Progenitor cell of endocrine pancreas (in vitro differentiated cells): Measurements from ENCODE around the gene ANKFY1. TPM values are rescaled to one million over a fixed set of nuclear protein-coding genes. Genes with fewer than 3 reads are reported as not detected.

Source experiments
- DNase-seq: peaks from one replicate; pipeline ENCODE4 v3.0.0; 2021; ENCODE audit warnings: low spot score; ENCODE audit not compliant: unreplicated experiment
- H3K27ac Mint-ChIP-seq: 2 replicates; pipeline ENCODE4 v1.8.0; 2021; ENCODE audit warnings: mild to moderate bottlenecking, moderate library complexity, mixed read lengths
- H3K27me3 Mint-ChIP-seq: 2 replicates; pipeline ENCODE4 v1.8.0; 2021; ENCODE audit warnings: mixed read lengths
- H3K36me3 Mint-ChIP-seq: 2 replicates; pipeline ENCODE4 v1.8.0; 2022; ENCODE audit warnings: mixed read lengths; ENCODE audit not compliant: insufficient read depth
- H3K4me1 Mint-ChIP-seq: 2 replicates; pipeline ENCODE4 v1.8.0; 2021; ENCODE audit warnings: low read depth, mixed read lengths
- H3K4me3 Mint-ChIP-seq: 2 replicates; pipeline ENCODE4 v1.8.0; 2021; ENCODE audit warnings: low read depth, mild to moderate bottlenecking, moderate library complexity, mixed read lengths
- H3K9me3 Mint-ChIP-seq: 2 replicates; pipeline ENCODE4 v1.8.0; 2021; ENCODE audit warnings: low read depth, mixed read lengths
- CTCF ChIP-seq: fragments of 200-600 bp; sonication (generic); IDR thresholded peaks from one replicate; pipeline ENCODE4 v1.5.0; 2021; ENCODE audit warnings: antibody characterized with exemption, mild to moderate bottlenecking; ENCODE audit not compliant: unreplicated experiment
- total RNA-seq: library from RNA; stranded (reverse); gene quantifications from 2 replicates; pipeline ENCODE4 v1.2.1, GENCODE V29; 2021

ANKFY1 gene
- total RNA-seq, 1 donor from 2014 or later = 59.8 TPM

GRCh38 chr17:4293572-4293971 is 29.8 kb upstream of the ANKFY1 start:
- TF ChIP-seq CTCF = no peak
- peaks cover 15% of the 10 kb centered on the region for H3K4me1 Mint-ChIP-seq
- no peaks in the 10 kb centered on the region for H3K9me3 Mint-ChIP-seq
- DNase-seq = no peak
- no peaks in the 10 kb centered on the region for H3K27me3 Mint-ChIP-seq
- H3K36me3 Mint-ChIP-seq = peaks cover 3% of the 10 kb centered on the region
- H3K27ac Mint-ChIP-seq = no peak overlapping the region
- H3K4me3 Mint-ChIP-seq = no peak overlapping the region

GRCh38 chr17:4287710-4288109 is 23.9 kb upstream of the ANKFY1 start:
- H3K9me3 Mint-ChIP-seq = no peaks in the 10 kb centered on the region
- H3K4me3 Mint-ChIP-seq = no peak overlapping the region
- no peak overlapping the region for H3K27ac Mint-ChIP-seq
- no peak for TF ChIP-seq CTCF
- peaks cover 5% of the 10 kb centered on the region for H3K36me3 Mint-ChIP-seq
- no peaks in the 10 kb centered on the region for H3K27me3 Mint-ChIP-seq
- H3K4me1 Mint-ChIP-seq = no peaks in the 10 kb centered on the region
- no peak for DNase-seq

- H3K36me3 Mint-ChIP-seq = peaks cover 20% of the 10 kb centered on the region
Observed at GRCh38 chr17:4276514-4276913, 12.7 kb upstream of the ANKFY1 start.

GRCh38 chr17:4272972-4273368 is 9.2 kb upstream of the ANKFY1 start:
- H3K4me3 Mint-ChIP-seq = no peak overlapping the region
- peaks cover 26% of the 10 kb centered on the region for H3K36me3 Mint-ChIP-seq
- H3K9me3 Mint-ChIP-seq = no peaks in the 10 kb centered on the region
- DNase-seq = no peak
- H3K27ac Mint-ChIP-seq = peak overlapping the region; percentile 75
- no peak for TF ChIP-seq CTCF
- no peaks in the 10 kb centered on the region for H3K4me1 Mint-ChIP-seq
- H3K27me3 Mint-ChIP-seq = no peaks in the 10 kb centered on the region

More at GRCh38 chr17:4276514-4276913, 12.7 kb upstream of the ANKFY1 start:
- H3K9me3 Mint-ChIP-seq = no peaks in the 10 kb centered on the region
- no peaks in the 10 kb centered on the region for H3K27me3 Mint-ChIP-seq
- no peak for DNase-seq
- no peak overlapping the region for H3K4me3 Mint-ChIP-seq
- no peak for TF ChIP-seq CTCF
- no peak overlapping the region for H3K27ac Mint-ChIP-seq
- H3K4me1 Mint-ChIP-seq = no peaks in the 10 kb centered on the region

GRCh38 chr17:4272213-4272971 is 8.6 kb upstream of the ANKFY1 start:
- H3K9me3 Mint-ChIP-seq = no peaks in the 10 kb centered on the region
- H3K4me3 Mint-ChIP-seq = no peak overlapping the region
- peak overlapping the region; percentile 75 for H3K27ac Mint-ChIP-seq
- no peaks in the 10 kb centered on the region for H3K4me1 Mint-ChIP-seq
- no peak for DNase-seq
- no peak for TF ChIP-seq CTCF
- no peaks in the 10 kb centered on the region for H3K27me3 Mint-ChIP-seq
- peaks cover 26% of the 10 kb centered on the region for H3K36me3 Mint-ChIP-seq
